GM12878 (cell line): ENCODE data around the gene PITPNM3.

Source experiments
- CTCF ChIP-seq, 3 experiments: IDR thresholded peaks in 2 of 3; conservative IDR thresholded peaks in 1 of 3; 2 replicates each; pipeline ENCODE4 v1.5.1; 2011; ENCODE audit warnings: low read depth in 3 of 3, low read length in 3 of 3, mild to moderate bottlenecking in 3 of 3, control low read depth in 2 of 3, moderate library complexity in 2 of 3, inconsistent platforms in 1 of 3, mixed read lengths in 1 of 3; ENCODE audit not compliant: control insufficient read depth in 2 of 3, insufficient read depth in 1 of 3; ENCODE audit errors: extremely low read depth in 1 of 3
- NR2C1 ChIP-seq: fragments of 450-650 bp; IDR thresholded peaks from 2 replicates; pipeline ENCODE4 v1.6.1; 2017; ENCODE audit warnings: antibody characterized with exemption, mild to moderate bottlenecking, moderate library complexity
- NR2F1 ChIP-seq: fragments of 450-650 bp; conservative IDR thresholded peaks from 2 replicates; pipeline ENCODE4 v1.6.1; 2017; ENCODE audit warnings: mild to moderate bottlenecking
- PKNOX1 ChIP-seq: fragments of 450-650 bp; IDR thresholded peaks from 2 replicates; pipeline ENCODE4 v1.6.1; 2016; ENCODE audit warnings: mild to moderate bottlenecking
- POLR2AphosphoS2 ChIP-seq: IDR thresholded peaks from 2 replicates; pipeline ENCODE4 v1.6.1; 2011; ENCODE audit warnings: low read depth, mild to moderate bottlenecking, low read length, improper control_type of control experiment, moderate library complexity
- RFX5 ChIP-seq: IDR thresholded peaks from 2 replicates; pipeline ENCODE4 v1.6.1; 2011; ENCODE audit warnings: low read depth, low read length, improper control_type of control experiment
- SIN3A ChIP-seq: IDR thresholded peaks from 2 replicates; pipeline ENCODE4 v1.6.1; 2012; ENCODE audit warnings: low read depth, low read length, improper control_type of control experiment
- SMC3 ChIP-seq: IDR thresholded peaks from 2 replicates; pipeline ENCODE4 v1.6.1; 2011; ENCODE audit warnings: low read length, improper control_type of control experiment, borderline replicate concordance
- ZBTB11 ChIP-seq: fragments of 450-650 bp; formaldehyde crosslinking; IDR thresholded peaks from 2 replicates; pipeline ENCODE4 v1.5.0; 2022; ENCODE audit warnings: mild to moderate bottlenecking, missing genetic modification characterization
- ZNF384 ChIP-seq: IDR thresholded peaks from 2 replicates; pipeline ENCODE4 v1.6.1; 2012; ENCODE audit warnings: low read depth, mild to moderate bottlenecking, low read length, improper control_type of control experiment, borderline replicate concordance
- TF ChIP-seq, protein P1 (sequence below): IDR thresholded peaks from 2 replicates; pipeline ENCODE4 v1.6.1; 2012; ENCODE audit warnings: mild to moderate bottlenecking, low read depth, low read length

DNA sequence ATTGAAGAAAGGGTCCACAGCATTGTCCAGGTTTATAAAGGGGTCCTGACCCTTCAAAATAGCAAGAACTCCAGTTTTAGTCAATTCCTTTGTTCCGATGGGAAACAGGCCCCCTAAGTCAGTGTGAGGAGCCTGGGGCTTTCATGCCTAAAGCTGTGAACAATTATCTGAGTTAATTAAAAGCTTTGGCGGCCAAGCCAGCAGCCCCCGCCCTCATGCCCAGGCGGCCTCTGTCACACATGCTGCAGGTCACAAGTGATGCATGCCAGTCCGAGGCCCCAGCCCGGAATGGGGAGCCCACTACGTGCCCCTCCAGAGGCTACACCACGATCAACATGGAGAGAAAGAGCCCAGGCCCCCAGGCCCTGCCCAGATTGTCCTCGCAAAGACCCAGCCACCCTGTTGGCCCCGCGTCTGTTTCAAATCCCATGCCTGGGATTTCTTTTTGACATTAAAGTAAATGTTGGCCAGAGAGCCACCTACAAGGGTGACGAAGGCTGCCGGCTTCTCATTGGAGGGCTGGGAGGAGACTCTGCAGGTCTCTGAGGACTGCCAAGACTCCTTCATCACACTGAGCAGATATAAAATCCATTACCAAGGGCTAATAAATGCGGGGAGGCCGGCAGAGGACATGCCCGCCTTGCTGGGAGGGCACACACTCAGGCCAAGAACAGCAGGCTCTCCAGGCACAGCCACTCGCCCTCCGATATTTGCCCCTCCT, 14.5 kb upstream of the PITPNM3 start:
- TF ChIP-seq ZBTB11: no peak
- TF ChIP-seq SMC3: no peak
- TF ChIP-seq POLR2AphosphoS2: no peak
- no peak for TF ChIP-seq CTCF (IDR thresholded peaks at IDR 0.05 in 2 of 3, conservative IDR thresholded peaks at IDR 0.05 in 1 of 3; ENCODE audit: control insufficient read depth in 2 of 3, extremely low read depth in 1 of 3, insufficient read depth in 1 of 3, low read depth in 3 of 3, low read length in 3 of 3)
- TF ChIP-seq, protein P1, sequence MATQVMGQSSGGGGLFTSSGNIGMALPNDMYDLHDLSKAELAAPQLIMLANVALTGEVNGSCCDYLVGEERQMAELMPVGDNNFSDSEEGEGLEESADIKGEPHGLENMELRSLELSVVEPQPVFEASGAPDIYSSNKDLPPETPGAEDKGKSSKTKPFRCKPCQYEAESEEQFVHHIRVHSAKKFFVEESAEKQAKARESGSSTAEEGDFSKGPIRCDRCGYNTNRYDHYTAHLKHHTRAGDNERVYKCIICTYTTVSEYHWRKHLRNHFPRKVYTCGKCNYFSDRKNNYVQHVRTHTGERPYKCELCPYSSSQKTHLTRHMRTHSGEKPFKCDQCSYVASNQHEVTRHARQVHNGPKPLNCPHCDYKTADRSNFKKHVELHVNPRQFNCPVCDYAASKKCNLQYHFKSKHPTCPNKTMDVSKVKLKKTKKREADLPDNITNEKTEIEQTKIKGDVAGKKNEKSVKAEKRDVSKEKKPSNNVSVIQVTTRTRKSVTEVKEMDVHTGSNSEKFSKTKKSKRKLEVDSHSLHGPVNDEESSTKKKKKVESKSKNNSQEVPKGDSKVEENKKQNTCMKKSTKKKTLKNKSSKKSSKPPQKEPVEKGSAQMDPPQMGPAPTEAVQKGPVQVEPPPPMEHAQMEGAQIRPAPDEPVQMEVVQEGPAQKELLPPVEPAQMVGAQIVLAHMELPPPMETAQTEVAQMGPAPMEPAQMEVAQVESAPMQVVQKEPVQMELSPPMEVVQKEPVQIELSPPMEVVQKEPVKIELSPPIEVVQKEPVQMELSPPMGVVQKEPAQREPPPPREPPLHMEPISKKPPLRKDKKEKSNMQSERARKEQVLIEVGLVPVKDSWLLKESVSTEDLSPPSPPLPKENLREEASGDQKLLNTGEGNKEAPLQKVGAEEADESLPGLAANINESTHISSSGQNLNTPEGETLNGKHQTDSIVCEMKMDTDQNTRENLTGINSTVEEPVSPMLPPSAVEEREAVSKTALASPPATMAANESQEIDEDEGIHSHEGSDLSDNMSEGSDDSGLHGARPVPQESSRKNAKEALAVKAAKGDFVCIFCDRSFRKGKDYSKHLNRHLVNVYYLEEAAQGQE: no peak
- no peak for TF ChIP-seq PKNOX1
- no peak for TF ChIP-seq ZNF384
- no peak for TF ChIP-seq SIN3A
- TF ChIP-seq NR2F1: no peak
- TF ChIP-seq RFX5: no peak
- no peak for TF ChIP-seq NR2C1
